Thyroid gland (tissue), 4 donors: Measurements from ENCODE around the gene DTX1.

Experiments
- CTCF ChIP-seq, 6 experiments: fragments of 200-600 bp in 3 of 6; fragments of 450-650 bp in 3 of 6; sonication (generic) in 3 of 6; IDR thresholded peaks; one replicate each; pipeline ENCODE4 v1.5.1; 2016 to 2019; ENCODE audit warnings: antibody characterized with exemption in 6 of 6, mild to moderate bottlenecking in 2 of 6, inconsistent platforms in 1 of 6, moderate library complexity in 1 of 6
- POLR2A ChIP-seq, 2 donors: fragments of 450-650 bp; IDR thresholded peaks; one replicate each; pipeline ENCODE4 v1.6.1; 2017; ENCODE audit warnings: antibody characterized with exemption in 2 of 2, mild to moderate bottlenecking in 2 of 2, moderate library complexity in 1 of 2

GRCh38 chr12:113049976-113050742, 6.4 kb upstream of the DTX1 start:
- TF ChIP-seq CTCF (IDR thresholded peaks at IDR 0.05) (peak in 4 of 6 experiments; percentile 27 to 54 (median 46)), POLR2A (IDR thresholded peaks at IDR 0.05) (no peak)
